ENCODE results near the gene TIGD1. TPM values are rescaled to one million over a fixed set of nuclear protein-coding genes. Genes with fewer than 3 reads are reported as not detected.

The TIGD1 gene
- total RNA-seq, 1 donor from 2014 or later, result 3.7 TPM

GRCh38 chr2:232551250-232551638, 887 bp upstream of the TIGD1 start:
- no peaks in the 10 kb centered on the region for H3K9me3 ChIP-seq (ENCODE audit: control insufficient read depth in 3 of 3, low read length in 3 of 3)
- H3K36me3 ChIP-seq (ENCODE audit: control insufficient read depth in 3 of 3, insufficient read depth in 3 of 3, low read length in 3 of 3), result peaks cover 3 to 22% (median 11%) of the 10 kb centered on the region in 3 donors
- H3K9ac ChIP-seq (ENCODE audit: low read depth in 1 of 3, low read length in 3 of 3), result peak overlapping the region; percentile 91 to 95 (median 95)
- H3K4me1 ChIP-seq (ENCODE audit: control insufficient read depth in 3 of 3, insufficient read depth in 3 of 3, low read length in 3 of 3), result peaks cover 19 to 63% (median 20%) of the 10 kb centered on the region in 3 donors
- H3K27me3 ChIP-seq (ENCODE audit: control insufficient read depth in 3 of 3, insufficient read depth in 3 of 3, low read length in 3 of 3), result no peaks in the 10 kb centered on the region
- H3K27ac ChIP-seq (ENCODE audit: low read depth, low read length), result peak overlapping the region; percentile 97
- H3K4me3 ChIP-seq (ENCODE audit: low read length in 3 of 3), result peak overlapping the region; percentile 88 to 95 (median 93)

- Histone ChIP-seq H3K36me3 (ENCODE audit: control insufficient read depth in 3 of 3, insufficient read depth in 3 of 3, low read length in 3 of 3) (peaks cover 5 to 22% (median 11%) of the 10 kb centered on the region in 3 donors), H3K27me3 (ENCODE audit: control insufficient read depth in 3 of 3, insufficient read depth in 3 of 3, low read length in 3 of 3) (no peaks in the 10 kb centered on the region), H3K9me3 (ENCODE audit: control insufficient read depth in 3 of 3, low read length in 3 of 3) (no peaks in the 10 kb centered on the region), H3K4me1 (ENCODE audit: control insufficient read depth in 3 of 3, insufficient read depth in 3 of 3, low read length in 3 of 3) (peaks cover 20 to 61% (median 24%) of the 10 kb centered on the region in 3 donors), H3K27ac (ENCODE audit: low read depth, low read length) (peak overlapping the region; percentile 97), H3K4me3 (ENCODE audit: low read length in 3 of 3) (peak overlapping the region; percentile 88 to 95 (median 93)), H3K9ac (ENCODE audit: low read depth in 1 of 3, low read length in 3 of 3) (peak overlapping the region; percentile 91 to 95 (median 92))
Measured at GRCh38 chr2:232549655-232550353, 553 bp downstream of the TIGD1 start.

DNA sequence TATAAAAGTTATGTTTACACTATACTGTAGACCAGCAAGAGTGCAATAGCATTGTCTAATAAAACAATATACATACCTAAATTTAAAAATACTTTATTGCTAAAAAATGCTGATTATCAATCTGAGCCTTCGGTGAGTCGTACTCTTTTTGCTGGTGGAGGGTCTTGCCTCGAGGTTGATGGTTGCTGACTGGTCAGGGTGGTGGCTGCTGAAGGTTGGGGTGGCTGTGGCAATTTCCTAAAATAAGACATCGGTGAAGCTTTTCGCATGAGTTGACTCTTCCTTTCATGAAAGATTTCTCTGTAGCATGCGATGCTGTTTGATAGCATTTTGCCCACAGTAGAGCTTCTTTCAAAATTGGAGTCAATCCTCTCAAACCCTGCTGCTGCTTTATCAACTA, 2.4 kb downstream of the TIGD1 start:
- Histone ChIP-seq H3K4me1 (ENCODE audit: control insufficient read depth in 3 of 3, insufficient read depth in 3 of 3, low read length in 3 of 3) (peaks cover 11 to 53% (median 21%) of the 10 kb centered on the region in 3 donors), H3K4me3 (ENCODE audit: low read length in 3 of 3) (no peak overlapping the region), H3K27me3 (ENCODE audit: control insufficient read depth in 3 of 3, insufficient read depth in 3 of 3, low read length in 3 of 3) (no peaks in the 10 kb centered on the region), H3K9me3 (ENCODE audit: control insufficient read depth in 3 of 3, low read length in 3 of 3) (no peaks in the 10 kb centered on the region), H3K36me3 (ENCODE audit: control insufficient read depth in 3 of 3, insufficient read depth in 3 of 3, low read length in 3 of 3) (peaks cover 5 to 20% (median 11%) of the 10 kb centered on the region in 3 donors), H3K27ac (ENCODE audit: low read depth, low read length) (no peak overlapping the region), H3K9ac (ENCODE audit: low read depth in 1 of 3, low read length in 3 of 3) (no peak overlapping the region)

DNA sequence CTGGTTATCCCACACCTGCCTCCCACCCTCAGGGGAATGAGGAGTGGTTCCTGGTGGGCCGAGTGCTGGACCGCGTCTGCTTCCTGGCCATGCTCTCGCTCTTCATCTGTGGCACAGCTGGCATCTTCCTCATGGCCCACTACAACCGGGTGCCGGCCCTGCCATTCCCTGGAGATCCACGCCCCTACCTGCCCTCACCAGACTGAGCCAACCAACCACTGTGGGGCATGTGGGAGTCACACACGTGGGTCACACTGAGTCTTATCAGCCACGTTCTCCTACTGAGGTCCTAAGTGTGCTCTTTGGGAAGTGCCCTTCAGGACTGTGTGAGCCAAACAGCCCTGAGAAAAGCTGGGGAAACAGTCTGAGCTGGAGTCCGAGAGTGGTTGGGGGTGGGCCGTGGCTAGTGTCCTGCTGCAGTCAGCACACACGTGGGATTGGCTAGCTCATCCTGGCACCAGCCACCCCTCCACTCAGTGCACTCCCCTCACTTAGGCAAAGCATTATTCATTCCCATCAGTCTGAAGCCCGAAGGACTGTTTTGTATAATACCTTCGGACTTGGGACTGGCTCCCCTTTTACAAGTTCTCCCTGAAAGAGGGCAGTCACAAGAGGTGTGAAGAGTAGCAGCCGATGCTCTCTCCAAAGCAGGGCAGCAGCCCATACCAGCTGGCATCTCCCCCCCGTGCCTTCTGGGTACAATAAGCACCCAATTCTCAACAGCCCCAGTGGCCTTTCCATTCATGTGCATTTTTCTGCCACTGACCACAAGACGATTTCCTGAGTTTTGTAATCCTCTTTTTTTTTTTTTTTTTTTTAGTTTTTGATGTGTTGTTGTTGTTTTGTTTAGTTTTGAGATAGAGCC, 4.6 kb downstream of the TIGD1 start:
- H3K4me3 ChIP-seq (ENCODE audit: low read length in 3 of 3), result no peak overlapping the region
- peaks cover 7 to 11% (median 9%) of the 10 kb centered on the region in 3 donors for H3K36me3 ChIP-seq (ENCODE audit: control insufficient read depth in 3 of 3, insufficient read depth in 3 of 3, low read length in 3 of 3)
- peaks cover 2 to 39% (median 17%) of the 10 kb centered on the region in 3 donors for H3K4me1 ChIP-seq (ENCODE audit: control insufficient read depth in 3 of 3, insufficient read depth in 3 of 3, low read length in 3 of 3)
- H3K9me3 ChIP-seq (ENCODE audit: control insufficient read depth in 3 of 3, low read length in 3 of 3), result no peaks in the 10 kb centered on the region
- H3K27ac ChIP-seq (ENCODE audit: low read depth, low read length), result no peak overlapping the region
- no peaks in the 10 kb centered on the region for H3K27me3 ChIP-seq (ENCODE audit: control insufficient read depth in 3 of 3, insufficient read depth in 3 of 3, low read length in 3 of 3)
- peak overlapping the region in 1 of 3 donors; percentile 40 for H3K9ac ChIP-seq (ENCODE audit: low read depth in 1 of 3, low read length in 3 of 3)

DNA sequence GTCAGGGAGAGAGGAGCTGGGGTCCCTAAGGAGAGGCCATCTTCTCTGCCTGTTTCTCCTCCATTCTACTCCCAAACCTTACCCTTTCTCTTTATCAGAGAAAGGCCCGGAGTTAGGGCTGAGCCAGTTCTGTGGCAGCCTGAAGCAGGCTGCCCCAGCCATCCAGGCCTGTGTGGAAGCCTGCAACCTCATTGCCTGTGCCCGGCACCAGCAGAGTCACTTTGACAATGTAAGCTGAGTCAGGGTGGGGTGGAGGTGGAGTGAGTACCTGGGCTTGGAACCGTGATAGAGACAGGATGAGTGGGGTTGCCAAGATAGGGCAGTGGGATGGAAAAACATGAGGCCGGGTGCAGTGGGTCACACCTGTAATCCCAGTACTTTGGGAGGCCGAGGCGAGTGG, 5.7 kb downstream of the TIGD1 start:
- Histone ChIP-seq H3K27me3 (ENCODE audit: control insufficient read depth in 3 of 3, insufficient read depth in 3 of 3, low read length in 3 of 3) (peaks cover 0 to 3% (median 0%) of the 10 kb centered on the region in 3 donors), H3K27ac (ENCODE audit: low read depth, low read length) (no peak overlapping the region), H3K36me3 (ENCODE audit: control insufficient read depth in 3 of 3, insufficient read depth in 3 of 3, low read length in 3 of 3) (peaks cover 7 to 11% (median 9%) of the 10 kb centered on the region in 3 donors), H3K9me3 (ENCODE audit: control insufficient read depth in 3 of 3, low read length in 3 of 3) (no peaks in the 10 kb centered on the region), H3K9ac (ENCODE audit: low read depth in 1 of 3, low read length in 3 of 3) (no peak overlapping the region), H3K4me1 (ENCODE audit: control insufficient read depth in 3 of 3, insufficient read depth in 3 of 3, low read length in 3 of 3) (peaks cover 3 to 49% (median 27%) of the 10 kb centered on the region in 3 donors), H3K4me3 (ENCODE audit: low read length in 3 of 3) (no peak overlapping the region)

DNA sequence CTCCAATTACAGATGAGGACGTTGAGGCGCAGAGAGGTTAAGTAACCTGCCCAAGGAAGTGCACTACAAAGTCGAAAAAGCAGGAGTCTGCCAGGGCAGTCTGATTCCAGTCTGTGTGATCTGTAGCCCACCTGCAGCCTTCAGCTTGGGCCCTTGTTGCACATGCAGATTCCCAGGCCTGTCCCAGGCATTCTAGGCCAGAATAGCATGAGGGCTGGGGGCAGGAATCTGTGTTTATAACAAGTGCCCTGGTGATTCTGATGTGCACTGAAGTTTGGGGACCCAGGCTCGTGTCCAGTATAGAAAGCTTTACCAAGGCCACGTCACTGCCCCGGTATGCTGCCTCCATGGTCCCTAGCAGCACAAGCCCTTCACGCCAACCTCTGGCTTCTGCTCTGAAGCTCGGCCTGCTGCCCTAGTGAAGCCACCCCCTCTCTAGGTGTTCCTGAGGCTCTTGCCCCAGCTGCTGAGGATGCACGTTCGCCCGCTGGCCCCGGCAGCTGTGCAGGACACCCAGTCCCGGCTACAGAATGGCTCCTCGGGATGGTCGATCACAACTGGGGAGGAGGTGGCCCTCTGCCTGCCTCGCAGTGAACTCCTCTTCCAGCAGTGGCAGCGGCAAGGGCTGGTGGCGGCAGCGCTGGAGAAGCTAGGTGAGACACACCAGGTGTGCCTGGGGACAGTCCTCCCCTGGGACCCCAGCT, 6.3 kb downstream of the TIGD1 start:
- H3K4me1 ChIP-seq (ENCODE audit: control insufficient read depth in 3 of 3, insufficient read depth in 3 of 3, low read length in 3 of 3), result peaks cover 9 to 55% (median 33%) of the 10 kb centered on the region in 3 donors
- H3K27me3 ChIP-seq (ENCODE audit: control insufficient read depth in 3 of 3, insufficient read depth in 3 of 3, low read length in 3 of 3), result peaks cover 0 to 4% (median 0%) of the 10 kb centered on the region in 3 donors
- no peak overlapping the region for H3K4me3 ChIP-seq (ENCODE audit: low read length in 3 of 3)
- H3K9ac ChIP-seq (ENCODE audit: low read depth in 1 of 3, low read length in 3 of 3), result no peak overlapping the region
- peaks cover 7 to 11% (median 9%) of the 10 kb centered on the region in 3 donors for H3K36me3 ChIP-seq (ENCODE audit: control insufficient read depth in 3 of 3, insufficient read depth in 3 of 3, low read length in 3 of 3)
- H3K9me3 ChIP-seq (ENCODE audit: control insufficient read depth in 3 of 3, low read length in 3 of 3), result no peaks in the 10 kb centered on the region
- H3K27ac ChIP-seq (ENCODE audit: low read depth, low read length), result no peak overlapping the region

DNA sequence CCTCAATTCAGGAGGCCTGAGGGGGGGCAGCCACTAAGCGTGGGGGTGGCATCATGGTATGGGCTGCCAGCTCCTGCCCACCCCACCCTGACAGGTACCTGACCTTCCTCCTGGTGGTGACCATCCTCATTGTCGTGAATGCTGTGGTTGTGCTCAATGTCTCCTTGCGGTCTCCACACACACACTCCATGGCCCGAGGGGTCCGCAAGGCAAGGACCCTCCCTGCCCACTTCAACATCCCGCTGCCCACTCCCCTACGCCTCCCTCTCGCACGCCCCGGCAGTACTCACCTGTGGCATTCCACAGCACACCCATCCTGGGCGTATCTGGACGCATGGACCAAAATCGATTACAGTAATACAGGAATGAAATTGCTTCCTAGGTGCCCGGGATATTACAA, 6.9 kb downstream of the TIGD1 start:
- Histone ChIP-seq H3K9me3 (ENCODE audit: control insufficient read depth in 3 of 3, low read length in 3 of 3) (no peaks in the 10 kb centered on the region), H3K4me3 (ENCODE audit: low read length in 3 of 3) (no peak overlapping the region), H3K4me1 (ENCODE audit: control insufficient read depth in 3 of 3, insufficient read depth in 3 of 3, low read length in 3 of 3) (peaks cover 10 to 61% (median 38%) of the 10 kb centered on the region in 3 donors), H3K36me3 (ENCODE audit: control insufficient read depth in 3 of 3, insufficient read depth in 3 of 3, low read length in 3 of 3) (peaks cover 7 to 11% (median 9%) of the 10 kb centered on the region in 3 donors), H3K27ac (ENCODE audit: low read depth, low read length) (no peak overlapping the region), H3K27me3 (ENCODE audit: control insufficient read depth in 3 of 3, insufficient read depth in 3 of 3, low read length in 3 of 3) (peaks cover 0 to 4% (median 0%) of the 10 kb centered on the region in 3 donors), H3K9ac (ENCODE audit: low read depth in 1 of 3, low read length in 3 of 3) (no peak overlapping the region)

GRCh38 chr2:232542715-232543467, 7.5 kb downstream of the TIGD1 start:
- Histone ChIP-seq H3K36me3 (ENCODE audit: control insufficient read depth in 3 of 3, insufficient read depth in 3 of 3, low read length in 3 of 3) (peaks cover 7 to 11% (median 9%) of the 10 kb centered on the region in 3 donors), H3K27me3 (ENCODE audit: control insufficient read depth in 3 of 3, insufficient read depth in 3 of 3, low read length in 3 of 3) (peaks cover 0 to 4% (median 0%) of the 10 kb centered on the region in 3 donors)

More at GRCh38 chr2:232542715-232543467, 7.5 kb downstream of the TIGD1 start:
- Histone ChIP-seq H3K9me3 (ENCODE audit: control insufficient read depth in 3 of 3, low read length in 3 of 3) (no peaks in the 10 kb centered on the region), H3K9ac (ENCODE audit: low read depth in 1 of 3, low read length in 3 of 3) (no peak overlapping the region), H3K4me1 (ENCODE audit: control insufficient read depth in 3 of 3, insufficient read depth in 3 of 3, low read length in 3 of 3) (peaks cover 10 to 64% (median 42%) of the 10 kb centered on the region in 3 donors), H3K27ac (ENCODE audit: low read depth, low read length) (no peak overlapping the region), H3K4me3 (ENCODE audit: low read length in 3 of 3) (no peak overlapping the region)

All from skeletal muscle tissue (tissue), 4 donors.